Neural progenitor cell (in vitro differentiated cells): ENCODE data around the gene C2orf15. TPM values are rescaled to one million over a fixed set of nuclear protein-coding genes. Genes with fewer than 3 reads are reported as not detected.

ENCODE experiments used
- DNase-seq: peaks from one replicate; pipeline ENCODE4 v3.0.0-alpha.2; 2016; ENCODE audit warnings: low spot score
- H2AFZ ChIP-seq: fragments of 200-600 bp; sonication (generic); replicated peaks from 2 replicates; pipeline ENCODE4 v1.6.1; 2016; ENCODE audit warnings: antibody characterized with exemption
- H3F3A ChIP-seq: fragments of 200-600 bp; sonication (generic); 2 replicates; pipeline ENCODE4 v1.6.1; 2016; ENCODE audit warnings: antibody characterized with exemption, low read depth
- H3K27ac ChIP-seq: fragments of 200-600 bp; sonication (generic); 2 replicates; pipeline ENCODE4 v1.5.1; 2016; ENCODE audit warnings: mild to moderate bottlenecking
- H3K27me3 ChIP-seq: fragments of 200-600 bp; sonication (generic); 2 replicates; pipeline ENCODE4 v1.6.1; 2016; ENCODE audit warnings: mild to moderate bottlenecking, moderate library complexity
- H3K36me3 ChIP-seq: fragments of 200-600 bp; sonication (generic); 2 replicates; pipeline ENCODE4 v1.5.1; 2016
- H3K4me1 ChIP-seq: fragments of 200-600 bp; sonication (generic); 2 replicates; pipeline ENCODE4 v1.6.1; 2016; ENCODE audit warnings: mixed run types
- H3K4me2 ChIP-seq: fragments of 200-600 bp; sonication (generic); 2 replicates; pipeline ENCODE4 v1.6.1; 2016
- H3K4me3 ChIP-seq: fragments of 200-600 bp; sonication (generic); 2 replicates; pipeline ENCODE4 v1.5.1; 2016
- H3K79me2 ChIP-seq: fragments of 200-600 bp; sonication (generic); 2 replicates; pipeline ENCODE4 v1.6.1; 2016; ENCODE audit warnings: low read depth
- H3K9ac ChIP-seq: fragments of 200-600 bp; sonication (generic); 2 replicates; pipeline ENCODE4 v1.6.1; 2016
- H3K9me3 ChIP-seq: fragments of 200-600 bp; sonication (generic); 2 replicates; pipeline ENCODE4 v1.5.1; 2016; ENCODE audit warnings: low read depth
- H4K20me1 ChIP-seq: fragments of 200-600 bp; sonication (generic); 2 replicates; pipeline ENCODE4 v1.6.1; 2016; ENCODE audit warnings: low read depth
- H3K27ac Mint-ChIP-seq: 3 replicates; pipeline ENCODE4 v1.8.0; 2021; ENCODE audit warnings: mixed read lengths
- H3K27me3 Mint-ChIP-seq: 2 replicates; pipeline ENCODE4 v1.8.0; 2022; ENCODE audit warnings: low read depth, mild to moderate bottlenecking, inconsistent platforms, moderate library complexity, mixed read lengths; ENCODE audit not compliant: insufficient read depth
- H3K36me3 Mint-ChIP-seq: 3 replicates; pipeline ENCODE4 v1.8.0; 2021; ENCODE audit warnings: mixed read lengths
- H3K4me1 Mint-ChIP-seq: 3 replicates; pipeline ENCODE4 v1.8.0; 2021; ENCODE audit warnings: mixed read lengths
- H3K4me3 Mint-ChIP-seq: 3 replicates; pipeline ENCODE4 v1.8.0; 2021; ENCODE audit warnings: mild to moderate bottlenecking, moderate library complexity, mixed read lengths
- H3K9me3 Mint-ChIP-seq: 3 replicates; pipeline ENCODE4 v1.8.0; 2020; ENCODE audit warnings: mixed read lengths
- EZH2 ChIP-seq: fragments of 200-600 bp; sonication (generic); IDR thresholded peaks from 2 replicates; pipeline ENCODE4 v1.6.1; 2017; ENCODE audit warnings: antibody characterized with exemption, mild to moderate bottlenecking, moderate library complexity
- EZH2phosphoT487 ChIP-seq: fragments of 200-600 bp; sonication (generic); IDR thresholded peaks from 2 replicates; pipeline ENCODE4 v1.6.1; 2017; ENCODE audit warnings: antibody characterized with exemption
- small RNA-seq: library from RNA; depleted of rRNA; stranded (forward); fragments of <200 nt; gene quantifications from one replicate; pipeline ENCODE3, GENCODE V24; 2015
- total RNA-seq: library from RNA; depleted of rRNA; stranded (reverse); fragments of >200 nt; gene quantifications from 2 replicates; pipeline ENCODE4 v1.2.3, GENCODE V29; 2015; ENCODE audit warnings: low replicate concordance
- TF ChIP-seq, protein P1 (sequence below): fragments of 200-600 bp; sonication (generic); IDR thresholded peaks from 2 replicates; pipeline ENCODE4 v1.5.1; 2017; ENCODE audit warnings: antibody characterized with exemption, mild to moderate bottlenecking

Gene C2orf15
- total RNA-seq, 1 donor from 2014 or later, result 5.8 TPM

DNA sequence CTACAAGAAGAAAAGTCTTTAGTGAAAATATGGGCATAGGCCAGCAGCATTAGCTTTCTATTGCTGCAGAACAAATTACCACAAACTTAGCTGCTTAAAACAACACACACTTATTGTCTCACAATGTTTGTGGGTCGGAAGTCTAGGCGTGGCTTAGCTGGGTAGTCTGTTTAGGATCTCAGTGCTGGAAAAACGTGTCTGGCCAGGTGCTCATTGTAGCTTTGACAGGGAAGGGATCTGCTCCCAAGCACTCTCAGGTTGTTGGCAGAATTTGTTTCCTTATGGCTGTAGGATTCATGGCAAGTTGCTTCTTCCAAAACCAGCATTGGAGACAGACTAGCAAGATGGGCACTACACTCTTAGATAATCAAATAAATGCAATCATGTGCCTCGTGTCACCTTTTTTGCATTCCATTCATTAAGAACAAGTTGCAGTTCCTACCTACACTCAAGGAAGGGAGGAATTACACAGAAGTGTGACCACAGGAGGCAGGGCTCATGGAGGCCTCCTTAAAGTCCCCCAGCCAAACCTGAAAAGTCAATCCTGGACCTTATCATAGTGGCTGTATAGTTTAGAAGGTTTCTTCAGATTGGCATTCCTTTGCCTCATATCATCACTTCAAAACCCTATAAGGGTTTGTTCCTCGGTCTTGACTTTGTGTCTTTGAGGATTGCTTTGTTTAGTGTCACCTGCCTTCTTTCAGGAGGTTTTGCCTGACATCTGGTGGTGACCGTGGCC, 56.8 kb downstream of the C2orf15 start:
- peaks cover 2% of the 10 kb centered on the region for H3K27me3 Mint-ChIP-seq
- no peak overlapping the region for H3K9ac ChIP-seq
- no peak for DNase-seq
- no peak overlapping the region for H3K4me3 ChIP-seq
- H3K36me3 Mint-ChIP-seq, result peaks cover 16% of the 10 kb centered on the region
- no peak overlapping the region for H3K4me2 ChIP-seq
- TF ChIP-seq EZH2phosphoT487 (no peak), EZH2 (no peak)
- TF ChIP-seq, protein P1, sequence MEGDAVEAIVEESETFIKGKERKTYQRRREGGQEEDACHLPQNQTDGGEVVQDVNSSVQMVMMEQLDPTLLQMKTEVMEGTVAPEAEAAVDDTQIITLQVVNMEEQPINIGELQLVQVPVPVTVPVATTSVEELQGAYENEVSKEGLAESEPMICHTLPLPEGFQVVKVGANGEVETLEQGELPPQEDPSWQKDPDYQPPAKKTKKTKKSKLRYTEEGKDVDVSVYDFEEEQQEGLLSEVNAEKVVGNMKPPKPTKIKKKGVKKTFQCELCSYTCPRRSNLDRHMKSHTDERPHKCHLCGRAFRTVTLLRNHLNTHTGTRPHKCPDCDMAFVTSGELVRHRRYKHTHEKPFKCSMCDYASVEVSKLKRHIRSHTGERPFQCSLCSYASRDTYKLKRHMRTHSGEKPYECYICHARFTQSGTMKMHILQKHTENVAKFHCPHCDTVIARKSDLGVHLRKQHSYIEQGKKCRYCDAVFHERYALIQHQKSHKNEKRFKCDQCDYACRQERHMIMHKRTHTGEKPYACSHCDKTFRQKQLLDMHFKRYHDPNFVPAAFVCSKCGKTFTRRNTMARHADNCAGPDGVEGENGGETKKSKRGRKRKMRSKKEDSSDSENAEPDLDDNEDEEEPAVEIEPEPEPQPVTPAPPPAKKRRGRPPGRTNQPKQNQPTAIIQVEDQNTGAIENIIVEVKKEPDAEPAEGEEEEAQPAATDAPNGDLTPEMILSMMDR, result no peak
- no peaks in the 10 kb centered on the region for H3F3A ChIP-seq
- H3K27ac ChIP-seq, result no peak overlapping the region
- H3K4me3 Mint-ChIP-seq, result no peak overlapping the region
- H2AFZ ChIP-seq, result no peak overlapping the region
- no peak overlapping the region for H3K27ac Mint-ChIP-seq
- H3K4me1 Mint-ChIP-seq, result no peaks in the 10 kb centered on the region
- H3K9me3 ChIP-seq, result no peaks in the 10 kb centered on the region
- no peaks in the 10 kb centered on the region for H3K9me3 Mint-ChIP-seq
- no peaks in the 10 kb centered on the region for H3K27me3 ChIP-seq
- H3K79me2 ChIP-seq, result peaks cover 10% of the 10 kb centered on the region
- H3K36me3 ChIP-seq, result peaks cover 11% of the 10 kb centered on the region
- H4K20me1 ChIP-seq, result no peaks in the 10 kb centered on the region
- no peaks in the 10 kb centered on the region for H3K4me1 ChIP-seq

DNA sequence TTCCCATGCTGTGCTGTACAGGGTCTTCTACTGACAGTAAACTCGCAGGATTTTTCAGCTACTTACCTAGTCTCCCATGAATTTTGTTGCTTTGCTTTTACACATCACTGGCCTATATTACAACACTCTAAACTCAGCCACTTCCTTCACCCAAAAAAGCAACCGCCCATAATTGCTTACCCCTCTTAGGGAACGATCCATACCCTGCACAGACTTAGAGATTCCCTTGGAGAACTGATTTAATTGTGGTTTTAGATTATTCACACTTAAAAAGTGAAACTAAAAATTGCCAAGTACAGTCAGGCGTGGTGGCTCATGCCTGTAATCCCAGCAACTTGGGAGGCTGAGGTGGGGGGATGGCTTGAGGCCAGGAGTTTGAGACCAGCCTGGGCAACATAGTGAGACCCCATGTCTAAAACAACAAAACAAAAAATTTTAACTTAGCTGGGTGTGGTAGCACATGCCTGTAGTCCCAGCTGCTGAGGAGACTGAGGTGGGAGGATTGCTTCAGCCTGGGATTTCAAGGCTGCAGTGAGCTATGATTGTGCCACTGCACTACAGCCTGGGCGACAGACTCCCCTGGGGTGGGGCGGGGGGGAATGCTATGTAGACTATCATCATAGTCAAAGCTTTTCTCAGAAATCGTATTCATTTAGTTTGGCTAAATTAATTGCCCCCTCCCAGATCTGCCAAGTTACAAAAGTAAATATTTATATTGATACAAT, 58.7 kb downstream of the C2orf15 start:
- Histone ChIP-seq H3F3A (no peaks in the 10 kb centered on the region), H2AFZ (no peak overlapping the region), H3K36me3 (peaks cover 4% of the 10 kb centered on the region), H3K27ac (no peak overlapping the region), H4K20me1 (no peaks in the 10 kb centered on the region), H3K4me1 (no peaks in the 10 kb centered on the region), H3K4me3 (no peak overlapping the region), H3K27me3 (no peaks in the 10 kb centered on the region), H3K9me3 (no peaks in the 10 kb centered on the region), H3K4me2 (no peak overlapping the region), H3K79me2 (no peaks in the 10 kb centered on the region), H3K9ac (no peak overlapping the region)
- Mint-ChIP-seq H3K27me3 (peaks cover 2% of the 10 kb centered on the region), H3K4me3 (no peak overlapping the region), H3K9me3 (peaks cover 3% of the 10 kb centered on the region), H3K4me1 (no peaks in the 10 kb centered on the region), H3K27ac (no peak overlapping the region), H3K36me3 (peaks cover 16% of the 10 kb centered on the region)
- TF ChIP-seq, protein P1, result no peak
- no peak for TF ChIP-seq EZH2
- no peak for TF ChIP-seq EZH2phosphoT487
- DNase-seq, result no peak

Small RNA genes lying within 50 kb of the gene (small RNA-seq; reads per million reads assigned to genes)
- not detected for gene AC092587.1

Other genes with a start within 250 kb of the C2orf15 start
- gene CRACDL, start 205.5 kb upstream of the C2orf15 start, total RNA-seq, result 0.07 and 0.28 TPM in 2 replicates
- gene TSGA10, start 13.2 kb downstream of the C2orf15 start, total RNA-seq, result 5.8 and 6.6 TPM in 2 replicates
- 9.1 and 9.6 TPM in 2 replicates for gene LIPT1, start 13.3 kb downstream of the C2orf15 start, total RNA-seq
- 51.6 and 82.3 TPM in 2 replicates for gene MITD1, start 39.4 kb downstream of the C2orf15 start, total RNA-seq
- 67.9 and 110 TPM in 2 replicates for gene MRPL30, start 39.5 kb downstream of the C2orf15 start, total RNA-seq
- not detected in 2 replicates for gene LYG2, start 114.0 kb downstream of the C2orf15 start, total RNA-seq
- gene LYG1, start 159.5 kb downstream of the C2orf15 start, total RNA-seq, result 0.53 and 2.1 TPM in 2 replicates
- 59.7 and 109 TPM in 2 replicates for gene TXNDC9, start 194.6 kb downstream of the C2orf15 start, total RNA-seq
- 13.4 and 26.8 TPM in 2 replicates for gene EIF5B, start 195.7 kb downstream of the C2orf15 start, total RNA-seq